Uterus (tissue), 2 donors: ENCODE data around the gene MAP3K20.

ENCODE experiments used
- CTCF ChIP-seq, 4 experiments: fragments of 200-600 bp in 2 of 4; fragments of 450-650 bp in 2 of 4; sonication (generic) in 2 of 4; IDR thresholded peaks; one replicate each; pipeline ENCODE4 v1.5.1; 2016 to 2019; ENCODE audit warnings: antibody characterized with exemption in 4 of 4, mild to moderate bottlenecking in 2 of 4, moderate library complexity in 1 of 4
- POLR2A ChIP-seq, 2 donors: fragments of 450-650 bp; IDR thresholded peaks; one replicate each; pipeline ENCODE4 v1.6.1; 2016; ENCODE audit warnings: antibody characterized with exemption in 2 of 2, mild to moderate bottlenecking in 1 of 2, moderate library complexity in 1 of 2

- TF ChIP-seq CTCF (IDR thresholded peaks at IDR 0.05) (no peak), POLR2A (IDR thresholded peaks at IDR 0.05) (no peak)
Observed at GRCh38 chr2:173037245-173038120, 38.2 kb upstream of the MAP3K20 start.
